Measurements from ENCODE around the gene PODN. TPM values are rescaled to one million over a fixed set of nuclear protein-coding genes. Genes with fewer than 3 reads are reported as not detected.

The PODN gene
- total RNA-seq, 1 experiment from 2014 or later: not detected

DNA sequence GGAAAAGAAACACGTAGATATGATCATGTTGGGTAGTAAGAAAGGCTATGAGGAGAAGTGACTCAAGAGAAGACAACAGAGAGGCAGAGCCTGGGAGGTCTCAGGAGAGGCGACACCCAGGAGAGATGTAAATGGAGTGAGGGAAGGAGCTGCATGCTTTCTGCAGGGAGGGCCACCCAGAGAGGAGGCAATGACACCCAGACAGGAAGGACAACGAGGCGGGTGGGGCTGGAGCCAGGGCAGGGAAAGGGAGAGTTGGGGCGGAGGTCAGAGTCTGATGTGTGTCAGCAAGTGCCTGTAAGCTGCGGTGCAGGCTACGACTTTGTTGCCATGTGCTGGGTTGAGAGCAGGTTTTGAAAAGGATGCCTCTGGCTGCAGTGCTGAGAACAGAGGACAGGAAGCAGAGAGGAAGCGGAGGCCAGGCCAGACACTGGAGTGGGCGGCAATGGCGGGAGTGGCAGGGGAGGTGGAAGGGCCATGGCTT is 49.1 kb downstream of the PODN start:
- Histone ChIP-seq H3K36me3 (ENCODE audit: insufficient read depth, low read length, poor library complexity, severe bottlenecking) (no peaks in the 10 kb centered on the region), H3K27ac (ENCODE audit: low read depth, low read length, poor library complexity, severe bottlenecking) (no peak overlapping the region), H3K27me3 (replicated peaks; ENCODE audit: insufficient read depth, low read depth, low read length, poor library complexity) (no peaks in the 10 kb centered on the region), H3K4me3 (ENCODE audit: low read depth, low read length, poor library complexity, severe bottlenecking) (no peak overlapping the region), H3K9me3 (ENCODE audit: low read depth, low read length, poor library complexity, severe bottlenecking) (no peaks in the 10 kb centered on the region), H3K4me1 (ENCODE audit: insufficient read depth, low read length, poor library complexity, severe bottlenecking) (peaks cover 12% of the 10 kb centered on the region)
- intact Hi-C loops (cut with micrococcal nuclease; ENCODE audit: unreplicated experiment): no loop called here
- no peak for DNase-seq (ENCODE audit: low spot score)
- no TSS peak for BruUV-seq (replicated peaks)
- TF ChIP-seq, protein P1, sequence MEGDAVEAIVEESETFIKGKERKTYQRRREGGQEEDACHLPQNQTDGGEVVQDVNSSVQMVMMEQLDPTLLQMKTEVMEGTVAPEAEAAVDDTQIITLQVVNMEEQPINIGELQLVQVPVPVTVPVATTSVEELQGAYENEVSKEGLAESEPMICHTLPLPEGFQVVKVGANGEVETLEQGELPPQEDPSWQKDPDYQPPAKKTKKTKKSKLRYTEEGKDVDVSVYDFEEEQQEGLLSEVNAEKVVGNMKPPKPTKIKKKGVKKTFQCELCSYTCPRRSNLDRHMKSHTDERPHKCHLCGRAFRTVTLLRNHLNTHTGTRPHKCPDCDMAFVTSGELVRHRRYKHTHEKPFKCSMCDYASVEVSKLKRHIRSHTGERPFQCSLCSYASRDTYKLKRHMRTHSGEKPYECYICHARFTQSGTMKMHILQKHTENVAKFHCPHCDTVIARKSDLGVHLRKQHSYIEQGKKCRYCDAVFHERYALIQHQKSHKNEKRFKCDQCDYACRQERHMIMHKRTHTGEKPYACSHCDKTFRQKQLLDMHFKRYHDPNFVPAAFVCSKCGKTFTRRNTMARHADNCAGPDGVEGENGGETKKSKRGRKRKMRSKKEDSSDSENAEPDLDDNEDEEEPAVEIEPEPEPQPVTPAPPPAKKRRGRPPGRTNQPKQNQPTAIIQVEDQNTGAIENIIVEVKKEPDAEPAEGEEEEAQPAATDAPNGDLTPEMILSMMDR (conservative IDR thresholded peaks at IDR 0.05; ENCODE audit: low read depth, low read length): no peak
- TF ChIP-seq EZH2 (IDR thresholded peaks at IDR 0.05; ENCODE audit: borderline replicate concordance, low read depth, low read length, poor library complexity, severe bottlenecking): no peak
- ChIA-PET POLR2A (ENCODE audit: low non-redundant PET) (no interaction called here), CTCF (no interaction called here)

DNA sequence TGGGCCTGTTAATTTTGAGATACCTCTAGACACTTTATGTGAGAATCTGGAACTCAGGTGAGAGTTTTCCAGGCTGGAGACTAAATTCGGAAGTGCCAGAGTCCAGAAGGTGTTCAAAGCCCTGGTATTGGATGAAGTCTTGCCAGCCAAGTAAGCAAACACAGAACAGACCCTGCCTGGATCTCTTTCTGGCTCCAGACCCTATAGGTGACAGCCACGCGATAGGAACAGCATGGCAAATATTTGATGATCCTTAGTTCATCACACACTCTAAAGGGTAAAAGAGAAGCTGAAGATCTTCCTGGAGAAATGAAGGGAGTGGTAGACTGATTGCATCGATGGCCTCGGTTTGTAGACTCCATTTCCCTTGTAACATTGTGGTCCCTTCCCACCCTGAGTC is 49.7 kb downstream of the PODN start:
- DNase-seq (ENCODE audit: low spot score): no peak
- no peaks in the 10 kb centered on the region for H3K9me3 ChIP-seq (ENCODE audit: low read depth, low read length, poor library complexity, severe bottlenecking)
- TF ChIP-seq EZH2 (IDR thresholded peaks at IDR 0.05; ENCODE audit: borderline replicate concordance, low read depth, low read length, poor library complexity, severe bottlenecking): no peak
- TF ChIP-seq, protein P1 (conservative IDR thresholded peaks at IDR 0.05; ENCODE audit: low read depth, low read length): no peak
- intact Hi-C loops (cut with micrococcal nuclease; ENCODE audit: unreplicated experiment): no loop called here
- no TSS peak for BruUV-seq (replicated peaks)
- H3K27me3 ChIP-seq (replicated peaks; ENCODE audit: insufficient read depth, low read depth, low read length, poor library complexity): no peaks in the 10 kb centered on the region
- ChIA-PET POLR2A (ENCODE audit: low non-redundant PET) (interaction anchor here (0.6 kb wide), 1 partner anchor 427 kb away, joined by 25 read pairs; no protein-coding TSS in a partner anchor), CTCF (no interaction called here)
- H3K36me3 ChIP-seq (ENCODE audit: insufficient read depth, low read length, poor library complexity, severe bottlenecking): no peaks in the 10 kb centered on the region
- H3K4me1 ChIP-seq (ENCODE audit: insufficient read depth, low read length, poor library complexity, severe bottlenecking): peaks cover 14% of the 10 kb centered on the region
- no peak overlapping the region for H3K27ac ChIP-seq (ENCODE audit: low read depth, low read length, poor library complexity, severe bottlenecking)
- no peak overlapping the region for H3K4me3 ChIP-seq (ENCODE audit: low read depth, low read length, poor library complexity, severe bottlenecking)

DNA sequence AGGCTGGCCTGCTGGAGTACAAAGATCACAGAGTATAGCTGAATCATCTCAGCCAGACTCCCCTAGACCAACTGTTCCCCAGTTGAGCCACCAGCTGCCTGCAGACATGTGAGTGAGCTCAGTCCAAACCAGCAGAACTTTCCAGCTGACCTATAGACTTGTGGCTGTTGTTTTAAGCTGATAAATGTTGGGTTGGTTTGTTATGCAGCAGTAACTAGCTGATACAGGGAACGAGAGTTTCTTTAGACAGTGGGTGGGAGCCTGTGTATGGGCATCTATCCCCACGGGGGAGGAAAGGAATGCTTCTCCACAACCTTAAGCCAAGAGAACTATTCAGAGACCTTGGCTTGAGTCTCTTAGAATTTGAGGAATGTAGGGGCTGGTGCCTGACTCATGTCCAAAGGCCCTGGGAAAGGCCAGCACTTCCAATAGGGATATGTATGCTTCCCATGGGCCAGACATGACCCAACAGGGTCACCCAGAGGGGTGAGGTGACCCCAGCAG is 50.3 kb downstream of the PODN start:
- H3K27me3 ChIP-seq (replicated peaks; ENCODE audit: insufficient read depth, low read depth, low read length, poor library complexity): no peaks in the 10 kb centered on the region
- BruUV-seq (replicated peaks): no TSS peak

More for the DNA sequence above, 50.3 kb downstream of the PODN start:
- no peaks in the 10 kb centered on the region for H3K36me3 ChIP-seq (ENCODE audit: insufficient read depth, low read length, poor library complexity, severe bottlenecking)
- CTCF ChIA-PET: no interaction called here
- peaks cover 14% of the 10 kb centered on the region for H3K4me1 ChIP-seq (ENCODE audit: insufficient read depth, low read length, poor library complexity, severe bottlenecking)
- H3K9me3 ChIP-seq (ENCODE audit: low read depth, low read length, poor library complexity, severe bottlenecking): no peaks in the 10 kb centered on the region
- no peak for DNase-seq (ENCODE audit: low spot score)
- no peak overlapping the region for H3K4me3 ChIP-seq (ENCODE audit: low read depth, low read length, poor library complexity, severe bottlenecking)
- H3K27ac ChIP-seq (ENCODE audit: low read depth, low read length, poor library complexity, severe bottlenecking): no peak overlapping the region
- intact Hi-C loops (cut with micrococcal nuclease; ENCODE audit: unreplicated experiment): no loop called here
- POLR2A ChIA-PET (ENCODE audit: low non-redundant PET): interaction anchor here (0.6 kb wide), 1 partner anchor 428 kb away, joined by 25 read pairs; no protein-coding TSS in a partner anchor
- TF ChIP-seq, protein P1 (conservative IDR thresholded peaks at IDR 0.05; ENCODE audit: low read depth, low read length): no peak
- no peak for TF ChIP-seq EZH2 (IDR thresholded peaks at IDR 0.05; ENCODE audit: borderline replicate concordance, low read depth, low read length, poor library complexity, severe bottlenecking)

All from A673 (cell line).